GM13977 (cell line): ENCODE measurements around the gene PPP1R12C.

Experiments used
- DNase-seq: peaks from one replicate; pipeline ENCODE4 v3.0.0; 2012; ENCODE audit warnings: low spot score
- in situ Hi-C: fragments of 300-500 bp; cut with MboI; formaldehyde crosslinking; loops from one replicate; pipeline ENCODE4 v1.12.0; 2022; ENCODE audit warnings: low sequenced_read_pairs, low pct_unique_long_range_greater_than_20kb, mixed read lengths, inconsistent platforms; ENCODE audit not compliant: unreplicated experiment
- TF ChIP-seq, protein P1 (sequence below): IDR thresholded peaks from 2 replicates; pipeline ENCODE4 v1.5.1; 2012; ENCODE audit warnings: mild to moderate bottlenecking, control low read depth; ENCODE audit not compliant: insufficient read depth; ENCODE audit errors: extremely low read depth, missing control alignments

Gene PPP1R12C

DNA sequence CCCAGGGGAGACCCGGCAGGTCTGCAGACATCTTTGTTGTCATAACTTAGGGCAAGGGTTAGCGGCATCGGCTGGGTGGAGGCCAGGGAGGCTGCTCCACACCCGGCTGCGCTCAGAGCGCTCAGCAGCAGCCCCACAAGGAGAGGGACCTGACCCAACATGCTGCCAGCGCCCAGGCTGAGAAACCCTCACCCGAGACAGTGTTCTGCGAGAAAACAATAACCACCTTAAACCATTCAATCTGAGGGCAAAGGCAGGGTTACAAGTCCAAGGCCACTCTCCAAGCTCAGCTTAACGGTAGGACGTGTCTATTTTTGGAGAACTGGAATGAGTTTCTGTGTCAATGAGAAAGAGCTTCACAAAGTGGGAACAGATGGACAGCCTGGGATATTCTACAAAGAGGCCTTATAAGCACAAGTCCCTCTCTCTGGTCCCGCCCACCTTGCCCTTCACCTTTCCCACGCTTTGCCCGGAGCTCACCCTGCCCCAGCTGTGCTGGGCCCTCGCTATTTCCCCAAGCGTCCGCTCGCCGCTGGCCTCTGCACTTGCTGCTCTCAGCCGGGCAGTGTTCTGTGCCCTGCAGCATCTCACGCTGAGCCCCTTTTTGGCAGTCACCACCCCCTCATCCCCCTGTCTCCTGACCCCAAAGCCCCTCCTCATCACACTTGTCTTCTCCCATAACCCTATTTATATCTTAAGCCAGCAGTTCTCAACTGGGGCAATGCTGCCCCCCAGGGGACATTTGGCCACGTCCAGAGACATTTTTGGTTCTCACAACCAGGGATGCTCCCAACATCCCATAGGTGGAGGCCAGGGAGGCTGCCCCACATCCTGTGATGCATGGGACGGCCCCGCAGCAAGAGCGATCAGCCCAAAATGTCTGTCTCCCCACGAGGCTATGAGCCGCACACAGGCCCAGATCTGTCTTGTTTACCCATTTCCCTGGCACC, 17.6 kb downstream of the PPP1R12C start:
- in situ Hi-C loops = loop anchor here (25.0 kb wide), 1 partner anchor 638 kb away; the partner anchor contains the start of genes CDC42EP5 and LENG9
- TF ChIP-seq, protein P1, sequence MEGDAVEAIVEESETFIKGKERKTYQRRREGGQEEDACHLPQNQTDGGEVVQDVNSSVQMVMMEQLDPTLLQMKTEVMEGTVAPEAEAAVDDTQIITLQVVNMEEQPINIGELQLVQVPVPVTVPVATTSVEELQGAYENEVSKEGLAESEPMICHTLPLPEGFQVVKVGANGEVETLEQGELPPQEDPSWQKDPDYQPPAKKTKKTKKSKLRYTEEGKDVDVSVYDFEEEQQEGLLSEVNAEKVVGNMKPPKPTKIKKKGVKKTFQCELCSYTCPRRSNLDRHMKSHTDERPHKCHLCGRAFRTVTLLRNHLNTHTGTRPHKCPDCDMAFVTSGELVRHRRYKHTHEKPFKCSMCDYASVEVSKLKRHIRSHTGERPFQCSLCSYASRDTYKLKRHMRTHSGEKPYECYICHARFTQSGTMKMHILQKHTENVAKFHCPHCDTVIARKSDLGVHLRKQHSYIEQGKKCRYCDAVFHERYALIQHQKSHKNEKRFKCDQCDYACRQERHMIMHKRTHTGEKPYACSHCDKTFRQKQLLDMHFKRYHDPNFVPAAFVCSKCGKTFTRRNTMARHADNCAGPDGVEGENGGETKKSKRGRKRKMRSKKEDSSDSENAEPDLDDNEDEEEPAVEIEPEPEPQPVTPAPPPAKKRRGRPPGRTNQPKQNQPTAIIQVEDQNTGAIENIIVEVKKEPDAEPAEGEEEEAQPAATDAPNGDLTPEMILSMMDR = peak; percentile 26
- no peak for DNase-seq

DNA sequence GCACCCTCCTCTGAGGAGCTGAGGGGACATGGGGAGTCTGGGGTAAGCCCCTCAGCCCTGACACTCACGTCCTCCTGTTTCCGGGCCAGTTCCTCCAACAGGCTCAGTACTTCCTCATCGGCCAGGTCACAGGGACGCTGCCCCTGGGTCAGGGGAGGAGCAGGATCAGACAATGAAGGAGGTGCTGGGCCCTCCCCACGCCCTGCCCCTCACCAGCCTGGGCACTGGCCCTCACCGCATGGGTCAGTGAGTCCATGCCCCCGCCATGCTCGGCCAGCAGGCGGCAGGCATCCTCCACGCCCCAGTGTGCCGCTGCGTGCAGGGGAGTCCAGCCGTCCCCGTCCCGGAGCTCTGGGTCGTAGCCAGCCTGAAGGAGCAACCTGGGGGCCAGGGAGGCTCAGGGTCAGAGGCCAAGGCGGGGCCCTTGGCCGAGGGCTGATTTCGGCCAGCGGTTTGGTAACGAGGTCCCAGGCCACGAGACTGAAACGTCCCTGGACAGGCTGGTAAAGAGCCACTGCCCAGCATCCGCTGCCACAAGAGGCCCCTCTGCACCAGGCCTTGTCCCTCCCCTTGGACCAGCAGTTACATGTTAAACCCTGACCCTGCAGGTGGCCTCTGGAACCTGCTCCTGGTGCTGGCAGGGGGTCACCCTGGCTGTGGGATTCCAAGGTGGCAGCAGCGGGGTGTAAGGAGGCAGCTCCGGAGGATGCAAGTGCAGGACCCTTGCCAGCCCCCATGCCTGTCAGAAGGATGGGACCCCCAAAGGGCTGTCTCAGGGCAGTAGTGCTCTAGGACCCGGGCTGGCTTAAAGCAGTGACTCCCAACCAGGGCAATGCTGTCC, 18.5 kb downstream of the PPP1R12C start:
- TF ChIP-seq, protein P1 = peak; percentile 16
- no peak for DNase-seq
- in situ Hi-C loops = no loop called here

DNA sequence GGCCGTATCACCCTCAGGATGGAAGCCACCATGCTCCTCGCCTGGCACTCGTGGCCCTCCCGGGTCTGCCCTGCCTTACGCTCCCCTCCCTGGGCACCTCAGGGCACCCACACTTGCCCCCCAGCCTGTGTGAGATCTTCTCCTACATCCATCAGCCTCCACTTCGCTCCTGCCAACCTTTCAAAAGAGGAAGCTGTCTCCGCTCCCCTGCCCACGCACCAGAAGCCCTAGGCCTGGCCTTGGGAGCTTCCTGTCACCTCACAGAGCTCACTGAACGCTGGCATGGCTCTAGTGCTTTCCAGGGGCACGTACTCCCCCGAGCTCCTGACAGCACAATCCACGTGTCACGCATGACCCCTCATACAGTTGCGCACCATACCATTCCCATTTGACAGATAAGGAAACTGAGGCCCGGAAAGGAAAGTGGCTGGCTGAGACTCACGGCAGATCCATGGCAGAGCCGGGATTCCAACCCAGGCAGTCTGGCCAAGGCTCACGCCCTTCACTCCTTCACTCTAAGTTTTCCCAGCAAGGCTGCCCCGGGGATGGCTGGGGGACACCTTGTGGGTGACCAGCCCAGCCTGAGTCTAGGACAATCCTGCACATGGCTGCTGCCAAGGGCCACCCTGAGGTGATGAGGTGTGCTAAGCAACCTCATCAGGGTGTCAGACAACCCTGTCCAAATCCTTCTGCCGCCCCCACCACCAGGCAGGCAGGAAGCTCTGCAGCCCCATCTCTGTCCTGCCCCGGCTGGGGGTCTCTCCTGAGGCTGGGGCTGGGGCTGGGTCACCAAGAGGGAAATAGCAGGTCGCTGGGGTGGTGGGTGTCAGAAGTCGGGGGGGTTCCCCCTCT, 19.3 kb downstream of the PPP1R12C start:
- TF ChIP-seq, protein P1 = no peak
- DNase-seq = no peak
- in situ Hi-C loops = no loop called here

DNA sequence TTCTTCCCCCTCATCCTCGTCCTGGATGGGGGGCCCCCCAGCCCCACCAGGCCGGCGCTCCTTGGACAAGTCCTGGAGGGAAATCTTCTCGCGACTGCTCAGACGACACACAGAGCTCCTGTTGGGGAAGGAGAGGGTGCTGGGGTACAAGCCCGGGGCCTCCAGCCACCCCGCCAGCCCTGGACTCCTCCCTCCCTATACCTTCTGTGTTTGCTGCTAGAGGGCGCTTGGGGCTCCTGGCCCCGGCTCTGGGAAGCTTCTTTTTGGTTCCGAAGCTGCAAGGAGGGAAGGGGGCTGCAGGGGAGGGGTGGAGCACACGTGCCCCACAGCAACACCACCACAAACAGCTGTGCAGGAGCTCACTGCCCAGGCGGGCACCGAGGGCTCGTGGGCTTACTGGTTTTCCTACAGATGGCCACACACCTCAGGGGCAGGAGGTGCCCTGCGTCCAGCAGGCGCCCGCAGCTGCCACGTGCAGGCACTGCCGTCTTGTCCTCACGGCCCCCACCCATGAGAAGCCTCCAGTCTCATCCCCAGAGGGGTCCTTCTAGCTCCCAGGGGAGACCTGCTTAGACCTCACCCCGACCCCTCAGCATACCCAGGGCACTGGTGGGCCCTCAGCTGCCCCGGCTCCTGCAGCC, 21.3 kb downstream of the PPP1R12C start:
- TF ChIP-seq, protein P1 = no peak
- in situ Hi-C loops = no loop called here
- DNase-seq = no peak

DNA sequence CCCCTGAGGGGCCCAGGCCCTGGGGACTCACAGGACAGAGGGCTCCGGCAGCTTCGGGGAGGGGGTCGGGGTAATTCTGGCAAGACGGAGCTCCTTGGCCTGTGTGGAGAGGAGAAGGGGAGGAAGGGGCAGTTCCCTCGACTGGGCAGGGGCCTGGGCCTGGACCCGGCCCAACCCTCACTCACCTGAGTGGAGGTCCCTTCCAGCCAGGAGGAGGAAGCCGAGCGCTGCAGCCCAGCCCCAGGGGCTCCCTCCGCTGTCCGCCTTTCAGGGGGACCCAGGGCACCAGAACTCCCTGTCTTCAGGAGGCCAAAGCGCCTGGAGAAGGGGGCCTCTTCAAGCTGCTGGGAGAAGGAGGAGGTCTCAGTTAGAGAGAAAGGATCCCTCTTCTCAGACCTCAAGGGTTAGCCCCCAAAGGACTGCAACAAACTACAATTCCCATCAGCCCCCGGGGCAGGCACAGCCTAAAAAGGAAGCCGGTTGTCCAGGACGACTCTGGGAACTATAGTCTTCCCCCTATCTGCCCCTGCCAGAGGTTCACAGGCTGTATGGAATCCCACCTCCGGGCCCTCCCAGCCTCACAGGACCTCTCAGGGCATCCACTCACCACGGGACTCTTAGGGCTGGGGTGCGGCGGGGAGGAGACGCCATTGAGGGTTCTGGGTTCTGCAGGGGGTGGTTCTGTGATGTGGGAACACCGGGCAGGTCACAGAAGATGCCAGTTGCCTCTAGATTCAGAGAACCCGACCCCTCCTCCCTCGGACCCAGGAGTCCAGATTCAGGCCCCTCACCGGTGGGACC, 22.0 kb downstream of the PPP1R12C start:
- DNase-seq = no peak
- in situ Hi-C loops = no loop called here
- TF ChIP-seq, protein P1 = no peak
